ENCODE measurements around the gene FUT4.

The FUT4 gene

DNA sequence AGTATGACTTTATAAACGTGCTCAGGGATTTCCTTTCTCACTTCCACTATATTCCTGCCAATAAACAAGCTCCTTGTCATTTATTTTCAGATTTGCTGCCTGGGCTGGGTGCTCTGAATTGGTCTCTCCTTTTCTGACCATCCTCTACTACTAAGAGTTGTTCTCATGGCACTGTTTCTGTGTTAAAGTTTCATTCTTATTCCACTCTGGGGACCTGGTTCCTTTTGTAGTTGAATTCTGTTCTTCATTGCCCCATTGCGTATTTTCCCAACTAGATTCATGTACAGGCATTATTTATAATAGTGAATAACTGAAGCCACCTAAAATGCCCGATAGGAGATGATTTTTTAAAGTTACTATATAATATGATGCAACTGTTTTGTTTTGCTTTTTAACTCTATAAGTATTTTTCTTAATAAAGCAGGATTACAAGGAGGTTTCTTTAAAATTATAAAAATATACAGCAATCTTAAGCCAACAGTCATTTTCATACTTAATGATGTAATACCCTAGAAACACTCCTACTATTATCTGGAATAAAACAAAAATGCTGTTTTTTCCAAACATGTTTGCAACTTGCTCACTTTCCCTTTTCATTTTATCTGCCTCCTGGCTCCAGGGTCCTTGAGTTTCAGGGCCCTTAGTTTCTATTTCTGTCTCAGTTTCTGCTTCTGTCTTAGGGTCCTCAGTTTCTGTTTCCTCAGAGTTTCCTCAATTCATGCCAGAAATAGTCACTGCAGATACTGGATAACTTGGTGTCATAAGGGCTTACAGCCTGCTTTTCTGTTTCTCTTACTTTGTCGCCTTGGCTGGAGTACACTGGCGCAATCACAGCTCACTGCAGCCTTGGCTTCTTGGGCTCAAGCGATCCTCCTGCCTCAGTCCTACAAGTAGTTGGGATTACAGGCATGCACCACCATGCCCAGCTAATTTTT, 9.8 kb upstream of the FUT4 start:
- DNase-seq (ENCODE audit: insufficient read length, low spot score): no peak
- TF ChIP-seq, protein P1, sequence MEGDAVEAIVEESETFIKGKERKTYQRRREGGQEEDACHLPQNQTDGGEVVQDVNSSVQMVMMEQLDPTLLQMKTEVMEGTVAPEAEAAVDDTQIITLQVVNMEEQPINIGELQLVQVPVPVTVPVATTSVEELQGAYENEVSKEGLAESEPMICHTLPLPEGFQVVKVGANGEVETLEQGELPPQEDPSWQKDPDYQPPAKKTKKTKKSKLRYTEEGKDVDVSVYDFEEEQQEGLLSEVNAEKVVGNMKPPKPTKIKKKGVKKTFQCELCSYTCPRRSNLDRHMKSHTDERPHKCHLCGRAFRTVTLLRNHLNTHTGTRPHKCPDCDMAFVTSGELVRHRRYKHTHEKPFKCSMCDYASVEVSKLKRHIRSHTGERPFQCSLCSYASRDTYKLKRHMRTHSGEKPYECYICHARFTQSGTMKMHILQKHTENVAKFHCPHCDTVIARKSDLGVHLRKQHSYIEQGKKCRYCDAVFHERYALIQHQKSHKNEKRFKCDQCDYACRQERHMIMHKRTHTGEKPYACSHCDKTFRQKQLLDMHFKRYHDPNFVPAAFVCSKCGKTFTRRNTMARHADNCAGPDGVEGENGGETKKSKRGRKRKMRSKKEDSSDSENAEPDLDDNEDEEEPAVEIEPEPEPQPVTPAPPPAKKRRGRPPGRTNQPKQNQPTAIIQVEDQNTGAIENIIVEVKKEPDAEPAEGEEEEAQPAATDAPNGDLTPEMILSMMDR (IDR thresholded peaks at IDR 0.05; ENCODE audit: insufficient read depth, missing control alignments): no peak
- no peak for FAIRE-seq

- FAIRE-seq: no peak
Observed at GRCh38 chr11:94536386-94536785, 7.3 kb upstream of the FUT4 start.

DNA sequence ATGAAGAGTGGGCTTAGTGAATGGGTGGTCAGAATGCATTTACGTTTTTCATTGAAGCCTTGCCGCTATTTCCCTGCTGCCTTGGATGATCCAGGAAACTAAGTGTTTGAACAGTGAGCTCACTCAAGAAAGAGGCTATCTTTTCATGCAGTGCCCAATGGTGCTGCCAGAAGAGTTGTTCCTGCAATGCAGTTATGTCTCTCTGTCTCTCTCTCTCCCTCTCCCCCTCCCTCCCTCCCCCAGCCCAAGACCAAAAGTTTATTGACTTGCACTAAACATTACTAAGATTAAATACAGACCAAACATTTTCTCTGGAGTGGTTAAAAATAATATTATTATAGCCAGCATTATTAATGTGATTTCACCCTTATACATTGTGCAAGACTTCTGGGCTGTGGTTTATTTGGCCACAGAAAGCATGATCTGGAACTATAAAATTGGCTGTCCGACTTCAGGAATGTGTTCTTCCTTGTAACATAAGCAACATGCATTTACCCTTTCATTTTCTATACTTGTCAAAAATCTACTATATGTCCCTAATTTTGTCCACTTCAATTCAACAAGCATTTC, 6.6 kb upstream of the FUT4 start:
- no peak for FAIRE-seq
- no peak for DNase-seq (ENCODE audit: insufficient read length, low spot score)
- TF ChIP-seq, protein P1 (IDR thresholded peaks at IDR 0.05; ENCODE audit: insufficient read depth, missing control alignments): no peak

More at GRCh38 chr11:94536386-94536785, 7.3 kb upstream of the FUT4 start:
- DNase-seq (ENCODE audit: insufficient read length, low spot score): no peak
- TF ChIP-seq, protein P1 (IDR thresholded peaks at IDR 0.05; ENCODE audit: insufficient read depth, missing control alignments): no peak

DNA sequence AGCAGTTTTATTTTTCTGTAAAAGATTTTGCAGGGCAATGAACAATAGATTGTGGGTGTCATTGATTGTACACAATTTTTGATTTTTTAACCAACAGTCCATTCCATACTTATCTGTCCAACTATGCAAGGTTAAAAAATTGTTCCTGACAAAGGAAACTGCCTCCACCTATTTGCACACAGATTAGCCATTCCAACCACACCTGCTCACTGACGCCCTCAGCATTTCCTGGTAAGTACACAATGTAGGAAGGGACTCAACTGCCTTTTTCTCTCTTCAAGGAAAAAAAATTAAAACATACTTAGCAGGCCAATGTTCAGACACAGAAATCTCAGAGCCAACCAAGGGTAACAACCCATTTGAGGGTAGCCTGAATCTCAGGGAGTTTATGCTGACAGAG, 4.3 kb upstream of the FUT4 start:
- TF ChIP-seq, protein P1 (IDR thresholded peaks at IDR 0.05; ENCODE audit: insufficient read depth, missing control alignments): no peak
- FAIRE-seq (no peak), DNase-seq (ENCODE audit: insufficient read length, low spot score) (no peak)

- TF ChIP-seq, protein P1 (IDR thresholded peaks at IDR 0.05; ENCODE audit: insufficient read depth, missing control alignments): no peak
- DNase-seq (ENCODE audit: insufficient read length, low spot score) (no peak), FAIRE-seq (no peak)
Observed at GRCh38 chr11:94544646-94545263, 1.0 kb downstream of the FUT4 start.

DNA sequence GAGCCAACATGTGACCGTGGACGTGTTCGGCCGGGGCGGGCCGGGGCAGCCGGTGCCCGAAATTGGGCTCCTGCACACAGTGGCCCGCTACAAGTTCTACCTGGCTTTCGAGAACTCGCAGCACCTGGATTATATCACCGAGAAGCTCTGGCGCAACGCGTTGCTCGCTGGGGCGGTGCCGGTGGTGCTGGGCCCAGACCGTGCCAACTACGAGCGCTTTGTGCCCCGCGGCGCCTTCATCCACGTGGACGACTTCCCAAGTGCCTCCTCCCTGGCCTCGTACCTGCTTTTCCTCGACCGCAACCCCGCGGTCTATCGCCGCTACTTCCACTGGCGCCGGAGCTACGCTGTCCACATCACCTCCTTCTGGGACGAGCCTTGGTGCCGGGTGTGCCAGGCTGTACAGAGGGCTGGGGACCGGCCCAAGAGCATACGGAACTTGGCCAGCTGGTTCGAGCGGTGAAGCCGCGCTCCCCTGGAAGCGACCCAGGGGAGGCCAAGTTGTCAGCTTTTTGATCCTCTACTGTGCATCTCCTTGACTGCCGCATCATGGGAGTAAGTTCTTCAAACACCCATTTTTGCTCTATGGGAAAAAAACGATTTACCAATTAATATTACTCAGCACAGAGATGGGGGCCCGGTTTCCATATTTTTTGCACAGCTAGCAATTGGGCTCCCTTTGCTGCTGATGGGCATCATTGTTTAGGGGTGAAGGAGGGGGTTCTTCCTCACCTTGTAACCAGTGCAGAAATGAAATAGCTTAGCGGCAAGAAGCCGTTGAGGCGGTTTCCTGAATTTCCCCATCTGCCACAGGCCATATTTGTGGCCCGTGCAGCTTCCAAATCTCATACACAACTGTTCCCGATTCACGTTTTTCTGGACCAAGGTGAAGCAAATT, 1.8 kb downstream of the FUT4 start:
- no peak for FAIRE-seq
- no peak for DNase-seq (ENCODE audit: insufficient read length, low spot score)

More for the DNA sequence above, 1.8 kb downstream of the FUT4 start:
- TF ChIP-seq, protein P1 (IDR thresholded peaks at IDR 0.05; ENCODE audit: insufficient read depth, missing control alignments): no peak

Data from D721Med (cell line).